ENCODE results near the gene ARL8B. TPM values are rescaled to one million over a fixed set of nuclear protein-coding genes. Genes with fewer than 3 reads are reported as not detected.

ARL8B gene
- total RNA-seq, 2 donors from 2014 or later = 63.0 to 65.9 TPM

DNA sequence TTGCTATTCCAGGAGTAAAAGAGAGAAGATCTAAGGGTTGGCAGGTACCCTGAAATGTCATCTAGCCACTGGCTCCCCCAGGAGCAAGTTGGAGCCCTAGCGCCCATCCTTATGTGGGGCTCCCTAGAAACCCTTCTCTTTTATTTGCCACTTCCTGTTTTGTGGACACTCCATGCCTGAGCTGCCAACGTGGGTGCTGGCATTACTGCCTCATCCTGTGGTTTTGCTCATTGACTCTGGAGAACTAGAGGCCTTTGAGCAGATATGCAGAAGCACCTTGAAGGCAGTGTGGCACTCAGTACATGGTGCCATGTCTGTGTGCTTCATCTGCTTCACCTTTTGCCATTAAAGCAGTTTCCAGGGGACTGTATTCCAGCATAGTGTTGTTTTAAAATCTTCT, 73.5 kb downstream of the ARL8B start:
- DNase-seq (ENCODE audit: low spot score) = no peak
- intact Hi-C loops (cut with DNase I) = no loop called here

DNA sequence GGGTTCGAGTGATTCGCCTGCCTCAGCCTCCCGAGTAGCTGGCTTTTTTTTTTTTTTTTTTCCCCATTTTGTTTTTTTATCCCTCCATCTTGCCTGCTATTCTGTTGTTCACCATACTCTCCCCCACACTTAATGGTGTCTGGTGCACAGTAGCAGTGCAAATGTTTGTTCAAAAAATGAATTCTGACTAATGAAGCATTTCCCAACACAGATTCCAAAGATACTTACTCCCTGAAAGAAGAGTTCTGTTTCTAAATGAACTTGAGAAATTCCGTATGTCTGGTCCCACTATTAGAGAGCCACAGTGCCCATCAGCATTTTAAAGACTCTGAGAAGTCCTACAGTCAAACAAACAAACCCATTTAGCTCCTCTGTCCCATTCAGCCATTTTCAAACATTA, 74.9 kb downstream of the ARL8B start:
- intact Hi-C loops (cut with DNase I) = no loop called here
- DNase-seq (ENCODE audit: low spot score) = no peak

DNA sequence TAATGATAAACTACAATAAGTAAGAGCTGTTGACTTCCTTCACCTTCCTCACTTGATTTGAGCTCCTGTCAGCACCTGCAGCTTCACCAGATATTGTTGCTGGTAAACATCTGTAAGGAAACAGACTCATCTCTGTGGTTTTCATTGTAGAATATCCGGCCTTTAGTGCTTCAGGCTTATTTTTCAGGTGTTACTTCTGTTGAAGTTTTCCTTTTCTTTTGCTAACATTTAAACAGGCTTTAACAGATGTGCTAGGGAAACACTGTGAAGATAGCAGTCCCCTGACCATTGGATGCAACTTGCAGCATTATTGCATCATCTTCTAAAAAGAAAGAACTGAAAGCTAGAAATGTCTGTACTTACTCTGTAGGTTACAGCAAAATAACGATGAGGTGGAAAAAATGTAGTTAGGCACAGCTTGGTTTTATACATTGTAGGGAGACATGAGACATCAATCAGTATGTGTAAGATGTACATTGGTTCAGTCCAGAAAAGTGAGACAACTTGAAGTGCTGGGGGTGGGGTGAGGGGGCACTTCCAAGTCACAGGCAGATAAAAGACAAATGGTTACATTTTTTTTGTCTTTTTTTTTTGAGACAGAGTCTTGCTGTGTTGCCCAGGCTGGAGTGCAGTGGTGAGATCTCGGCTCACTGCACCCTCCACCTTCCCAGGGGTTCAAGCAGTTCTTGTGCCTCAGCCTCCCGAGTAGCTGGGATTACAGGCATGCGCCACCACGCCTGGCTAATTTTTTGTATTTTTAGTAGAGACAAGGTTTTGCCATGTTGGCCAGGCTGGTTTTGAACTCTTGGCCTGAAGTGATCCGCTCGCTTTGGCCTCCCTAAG, 75.6 kb downstream of the ARL8B start:
- intact Hi-C loops (cut with DNase I) = no loop called here
- no peak for DNase-seq (ENCODE audit: low spot score)

DNA sequence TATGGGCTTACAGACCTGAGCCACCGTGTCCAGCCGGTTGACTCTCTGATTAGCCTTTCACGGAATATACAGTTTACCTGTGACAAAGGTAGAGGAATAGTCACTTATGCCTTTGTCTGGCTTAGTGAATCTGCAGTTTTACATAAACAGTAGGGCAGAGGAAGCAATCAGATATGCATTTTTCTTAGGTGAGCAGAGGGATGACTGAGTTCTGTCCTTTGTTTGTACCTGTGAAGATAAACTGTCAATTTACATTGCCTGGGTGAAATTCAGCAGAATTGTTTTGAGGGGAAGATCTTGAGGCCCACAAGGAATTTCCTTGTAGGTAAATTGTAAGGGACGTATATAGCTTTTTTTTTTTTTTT, 76.2 kb downstream of the ARL8B start:
- no peak for DNase-seq (ENCODE audit: low spot score)
- intact Hi-C loops (cut with DNase I) = no loop called here

DNA sequence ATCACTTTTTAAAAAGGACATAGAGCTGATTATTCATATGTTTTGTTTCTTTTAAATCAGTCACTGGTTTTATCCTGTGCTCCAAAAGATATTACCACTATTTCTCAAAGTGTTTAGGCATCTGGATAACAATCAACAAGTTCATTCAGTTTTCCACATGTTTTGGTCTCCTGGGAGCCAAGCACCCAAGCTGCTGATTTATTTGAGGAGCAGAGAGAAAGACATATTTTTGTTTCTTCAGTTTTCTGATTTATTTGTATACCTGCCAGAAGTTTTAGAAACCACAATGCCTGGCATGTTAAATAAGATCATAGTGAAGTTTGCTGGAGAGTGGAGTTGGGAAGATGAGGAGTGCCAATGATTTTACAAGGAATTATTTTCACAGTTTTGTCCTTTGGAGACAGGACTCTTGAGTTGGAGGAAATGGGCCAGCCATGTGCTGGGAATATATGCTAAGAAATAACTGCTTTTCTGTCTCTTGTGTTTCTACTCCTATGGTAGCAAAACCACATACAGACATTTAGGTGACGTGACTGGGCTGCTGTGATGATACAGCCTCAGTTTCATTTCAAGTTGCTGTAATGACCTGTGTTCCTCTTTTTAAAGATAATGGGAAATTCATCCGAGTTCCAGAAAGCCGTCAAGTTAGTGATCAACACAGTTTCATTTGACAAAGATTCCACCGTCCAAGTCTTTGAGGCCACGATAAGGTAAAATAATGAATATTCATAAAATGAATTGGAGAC, 77.1 kb downstream of the ARL8B start:
- DNase-seq (ENCODE audit: low spot score) = no peak
- intact Hi-C loops (cut with DNase I) = no loop called here

DNA sequence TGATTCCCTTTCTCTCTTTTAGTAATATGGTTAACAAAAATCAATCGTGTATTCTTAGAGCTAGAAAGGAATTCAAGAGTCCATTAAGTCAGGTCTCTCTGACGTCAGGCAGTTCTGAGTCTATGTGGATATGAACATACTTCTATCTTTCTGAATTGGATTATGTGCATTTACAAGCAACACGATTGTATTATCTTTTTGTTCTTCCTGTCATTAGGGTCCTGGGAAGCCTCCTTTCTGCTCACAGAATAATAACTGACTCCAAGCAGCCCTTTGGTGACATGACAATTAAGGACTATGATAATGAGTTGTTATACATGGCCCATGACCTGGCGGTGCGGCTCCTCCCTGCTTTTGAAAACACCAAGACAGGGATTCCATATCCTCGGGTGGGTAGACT, 79.4 kb downstream of the ARL8B start:
- no peak for DNase-seq (ENCODE audit: low spot score)
- intact Hi-C loops (cut with DNase I) = no loop called here

DNA sequence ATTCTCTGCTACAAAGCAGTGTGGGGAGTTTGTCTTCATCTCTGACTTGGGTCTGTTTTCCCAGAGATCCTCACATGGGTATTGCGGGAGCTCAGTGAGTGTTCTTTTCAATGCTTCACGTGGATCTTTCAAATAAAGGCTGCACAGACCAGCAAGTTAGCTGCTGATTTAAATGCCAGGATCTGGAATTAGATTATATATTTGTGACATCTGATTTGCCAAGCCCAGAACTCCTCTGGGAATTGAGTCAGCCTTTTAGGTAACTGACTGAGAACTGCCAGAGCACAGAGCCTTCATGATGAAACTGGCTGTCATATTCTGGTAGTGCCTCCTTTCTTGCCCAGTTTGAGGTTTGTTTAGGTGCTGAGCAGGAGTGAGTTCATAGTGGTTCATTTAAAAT, 80.1 kb downstream of the ARL8B start:
- no peak for DNase-seq (ENCODE audit: low spot score)
- intact Hi-C loops (cut with DNase I) = no loop called here

DNA sequence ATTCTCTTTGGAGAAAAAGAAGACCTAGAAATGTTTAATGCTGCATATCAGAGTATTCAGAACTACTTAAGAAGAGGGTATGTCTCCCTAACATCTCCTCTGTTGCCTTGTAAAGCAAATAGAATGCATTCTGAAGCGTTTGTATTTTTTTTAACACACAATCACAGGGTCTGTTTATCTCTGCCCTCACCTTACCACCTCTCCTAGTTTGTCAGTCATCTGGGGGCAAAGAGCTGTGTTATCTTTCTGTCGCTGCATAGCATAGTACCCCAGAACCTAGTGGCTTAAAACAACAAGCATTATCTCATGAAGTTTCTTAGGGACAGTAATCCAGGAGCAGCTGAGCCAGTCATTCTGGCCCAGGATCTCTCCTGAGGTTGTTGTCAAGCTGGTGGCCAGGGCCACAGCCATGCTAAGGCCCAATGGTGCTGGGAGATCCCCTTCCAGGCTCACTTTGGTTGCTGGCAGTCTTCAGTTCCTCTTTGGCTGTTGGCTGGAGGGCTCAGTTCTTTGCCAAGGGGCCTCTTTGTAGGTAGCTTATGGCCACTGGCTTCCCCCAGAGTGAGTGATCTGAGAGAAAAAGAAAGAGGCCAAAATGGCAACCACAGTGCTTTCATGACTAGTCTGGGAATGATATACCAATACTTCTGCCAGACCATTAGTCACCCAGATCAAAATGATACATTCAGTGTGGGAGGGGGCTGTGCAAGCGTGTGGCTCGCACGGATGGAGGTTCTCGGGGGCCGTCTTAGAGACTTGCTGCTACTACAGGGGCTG, 83.3 kb downstream of the ARL8B start:
- intact Hi-C loops (cut with DNase I) = no loop called here
- no peak for DNase-seq (ENCODE audit: low spot score)

DNA sequence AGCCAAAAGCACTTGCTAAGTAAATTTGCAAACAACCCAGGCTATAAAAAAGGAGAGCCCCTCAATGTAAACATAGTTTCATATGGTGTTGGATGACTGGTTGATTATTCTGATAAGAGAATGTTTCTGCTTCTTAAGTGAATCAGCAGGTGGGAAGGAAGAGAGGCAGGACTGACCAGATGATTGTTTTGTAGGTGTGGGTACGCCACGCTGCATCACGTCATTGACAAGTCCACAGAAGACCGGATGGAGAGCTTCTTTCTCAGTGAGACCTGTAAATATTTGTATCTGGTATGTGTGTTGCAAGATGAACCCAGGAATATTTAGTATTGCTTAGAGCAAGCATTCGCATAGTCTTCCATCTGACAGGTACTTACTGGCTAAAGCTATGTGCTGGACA, 88.8 kb downstream of the ARL8B start:
- intact Hi-C loops (cut with DNase I) = no loop called here
- no peak for DNase-seq (ENCODE audit: low spot score)

DNA sequence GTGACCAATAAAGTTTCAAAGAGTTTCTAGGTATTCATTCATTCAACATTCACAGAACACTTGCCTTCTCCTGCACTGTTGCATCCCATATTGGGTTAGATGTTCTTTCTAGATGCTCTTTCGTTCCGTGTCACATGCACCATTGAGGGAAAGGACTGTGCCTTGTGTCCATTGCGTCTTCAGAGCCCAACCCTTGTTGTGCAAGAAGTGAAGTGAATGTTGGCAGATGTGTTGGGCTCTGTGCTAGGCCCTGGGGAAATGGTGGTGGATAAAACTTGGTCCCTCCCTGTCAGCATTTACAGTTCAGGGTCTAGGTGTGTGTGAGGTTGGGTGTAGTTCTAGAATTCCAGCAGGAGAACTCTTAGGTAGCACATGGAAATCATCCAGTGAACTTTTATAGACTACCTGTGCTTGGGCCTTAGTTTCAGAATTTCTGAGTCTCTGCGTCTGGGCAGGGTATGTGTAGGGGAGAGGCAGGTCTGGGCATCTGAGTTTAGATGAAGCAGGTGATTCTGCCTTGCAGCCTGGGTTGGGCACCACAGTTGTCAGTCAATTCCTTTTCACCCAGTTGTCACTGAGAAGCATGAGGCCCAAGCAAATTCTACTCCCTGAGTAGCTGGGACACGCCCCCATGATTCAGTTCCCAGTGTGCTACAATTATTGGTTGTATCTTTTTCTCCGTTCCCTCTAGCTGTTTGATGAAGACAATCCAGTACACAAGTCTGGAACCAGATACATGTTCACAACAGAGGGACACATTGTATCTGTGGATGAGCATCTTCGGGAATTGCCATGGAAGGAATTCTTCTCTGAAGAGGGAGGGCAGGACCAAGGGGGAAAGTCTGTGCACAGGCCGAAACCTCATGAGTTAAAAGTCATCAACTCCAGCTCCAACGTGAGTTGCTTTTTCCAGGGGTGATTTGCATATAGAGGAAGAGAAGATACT, 90.8 kb downstream of the ARL8B start:
- no peak for DNase-seq (ENCODE audit: low spot score)
- intact Hi-C loops (cut with DNase I) = no loop called here

DNA sequence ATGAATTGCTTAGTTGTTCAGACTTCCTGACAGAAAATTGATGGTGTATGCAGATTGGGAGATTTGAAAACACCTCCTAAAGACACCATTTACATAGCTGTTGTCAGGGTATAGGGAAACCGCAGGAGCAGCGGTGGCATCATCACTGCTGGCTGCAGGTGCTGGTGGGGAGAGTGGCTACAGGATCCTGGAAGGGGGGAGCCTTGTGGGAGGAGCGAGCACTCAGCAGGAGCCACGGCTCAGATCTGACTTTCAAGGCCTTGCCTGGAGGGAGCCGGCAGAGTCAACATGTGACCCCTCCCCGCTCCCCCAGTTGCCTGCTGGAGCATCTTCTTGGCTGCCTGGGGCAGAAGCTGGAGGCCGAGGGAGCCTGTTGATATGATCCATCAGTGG, 91.5 kb downstream of the ARL8B start:
- DNase-seq (ENCODE audit: low spot score) = no peak

DNA sequence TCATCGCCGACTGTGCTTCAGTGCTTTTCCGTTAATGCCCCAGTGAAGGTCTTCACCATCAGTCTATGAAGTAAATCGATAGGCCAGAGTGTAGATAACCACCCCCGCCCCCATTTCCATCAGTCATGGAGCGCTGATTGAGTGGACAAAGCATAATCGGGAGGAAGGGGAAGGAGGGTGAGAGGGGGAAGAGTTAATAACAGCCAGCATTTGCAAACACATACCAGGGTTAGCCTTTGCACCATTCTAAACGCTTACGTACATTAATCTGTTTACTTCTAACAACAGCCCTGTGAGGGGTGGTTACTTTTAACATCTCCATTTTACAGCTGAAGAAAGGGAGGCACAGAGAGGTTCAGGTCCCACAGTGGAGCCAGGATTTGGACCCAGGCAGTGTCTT, 92.3 kb downstream of the ARL8B start:
- intact Hi-C loops (cut with DNase I) = no loop called here
- no peak for DNase-seq (ENCODE audit: low spot score)

More for the DNA sequence above, 91.5 kb downstream of the ARL8B start:
- intact Hi-C loops (cut with DNase I) = no loop called here

DNA sequence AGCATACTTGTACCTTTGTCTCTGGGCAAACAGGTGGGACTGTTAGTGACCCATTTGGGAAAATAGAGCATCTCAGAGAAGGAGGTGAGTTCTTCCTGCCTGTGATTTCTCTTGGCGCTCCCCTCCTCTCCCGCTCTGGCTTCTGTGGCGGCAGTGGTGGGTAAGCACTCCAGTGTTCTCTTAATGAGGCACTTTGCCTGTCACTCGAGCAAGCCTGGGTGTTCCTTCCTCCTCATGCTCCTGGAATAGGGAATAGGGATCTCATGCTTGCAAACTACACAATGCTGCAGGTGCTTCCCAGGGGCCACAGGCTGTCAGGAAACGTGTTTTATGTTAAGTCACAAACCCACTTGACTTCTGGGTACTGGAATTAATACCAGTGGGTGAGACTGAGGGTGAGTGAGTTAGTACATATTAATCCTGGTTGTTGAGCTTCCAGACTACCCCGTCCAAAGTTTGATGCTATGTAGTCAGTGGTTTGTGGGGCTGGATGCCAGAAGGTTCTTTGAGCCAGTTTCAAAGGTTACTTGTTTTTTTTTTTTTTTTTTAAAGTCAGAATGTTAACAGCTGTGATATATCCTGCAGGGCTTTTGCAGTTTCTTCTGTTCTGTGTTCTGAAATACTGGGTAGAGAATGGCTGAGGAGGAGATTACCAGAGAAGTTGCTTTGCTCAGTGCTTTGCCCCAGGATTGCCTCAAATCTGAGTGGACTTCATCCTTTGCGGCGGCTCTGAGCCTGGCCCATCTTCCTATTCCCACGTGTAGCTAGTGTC, 95.9 kb downstream of the ARL8B start:
- intact Hi-C loops (cut with DNase I) = no loop called here
- no peak for DNase-seq (ENCODE audit: low spot score)

DNA sequence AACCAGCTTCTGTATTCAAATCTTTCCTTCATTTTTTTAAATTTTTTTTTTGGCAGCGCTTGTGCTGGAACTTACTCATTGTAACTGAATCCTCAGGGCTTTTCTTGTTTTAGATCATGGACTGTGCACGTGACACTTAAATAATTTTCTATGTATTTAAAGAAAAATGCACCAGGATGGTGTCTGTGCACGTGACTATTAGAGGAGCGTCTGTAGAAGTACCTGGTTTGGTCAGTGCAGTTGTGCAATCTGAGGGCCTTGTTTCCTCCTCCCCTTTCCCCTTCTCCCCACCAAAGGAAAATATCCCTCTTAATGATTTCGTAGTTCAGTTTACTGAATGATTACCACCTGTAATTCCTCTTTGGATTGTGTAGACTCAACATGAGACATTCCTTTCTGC, 96.7 kb downstream of the ARL8B start:
- intact Hi-C loops (cut with DNase I) = no loop called here
- no peak for DNase-seq (ENCODE audit: low spot score)

DNA sequence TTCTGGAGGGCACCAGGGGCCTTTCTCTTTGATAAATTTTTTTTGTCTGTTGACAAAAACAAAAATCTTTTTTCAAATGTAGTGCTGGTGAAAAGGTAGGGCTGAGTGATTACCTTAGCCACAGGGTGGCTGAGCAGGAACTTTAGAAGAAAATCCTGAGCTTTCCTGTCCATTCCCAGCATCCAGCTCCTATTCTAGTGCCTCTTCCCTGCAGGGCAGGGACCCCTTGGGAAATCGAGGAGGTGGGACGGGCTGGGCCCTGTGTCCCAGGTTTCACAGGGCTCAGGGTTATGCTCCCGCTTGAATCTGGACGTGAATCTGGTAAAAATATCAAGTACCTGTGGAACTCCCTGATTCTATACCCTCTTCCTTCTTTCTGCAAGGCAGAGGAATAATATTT, 97.1 kb downstream of the ARL8B start:
- no peak for DNase-seq (ENCODE audit: low spot score)
- intact Hi-C loops (cut with DNase I) = no loop called here

DNA sequence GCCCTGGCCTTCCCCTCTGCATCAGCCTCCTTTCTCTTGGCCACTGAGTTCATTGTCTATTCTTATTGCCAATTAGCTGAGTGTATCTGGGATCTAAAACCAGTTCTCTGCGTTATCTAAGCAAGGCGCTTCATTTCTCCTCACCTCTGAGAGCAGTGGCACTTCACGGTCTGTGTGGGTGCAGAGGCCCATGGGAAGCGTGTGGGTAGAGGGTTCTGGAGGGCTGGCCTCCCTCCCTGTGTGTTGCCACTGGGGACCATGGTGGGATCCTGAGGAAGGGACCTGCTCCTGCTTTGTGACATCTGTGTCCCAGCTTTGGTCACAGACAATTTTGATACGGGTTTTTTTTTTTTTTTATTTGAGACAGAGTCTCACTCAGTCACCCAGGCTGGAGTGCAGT, 98.1 kb downstream of the ARL8B start:
- no peak for DNase-seq (ENCODE audit: low spot score)

DNA sequence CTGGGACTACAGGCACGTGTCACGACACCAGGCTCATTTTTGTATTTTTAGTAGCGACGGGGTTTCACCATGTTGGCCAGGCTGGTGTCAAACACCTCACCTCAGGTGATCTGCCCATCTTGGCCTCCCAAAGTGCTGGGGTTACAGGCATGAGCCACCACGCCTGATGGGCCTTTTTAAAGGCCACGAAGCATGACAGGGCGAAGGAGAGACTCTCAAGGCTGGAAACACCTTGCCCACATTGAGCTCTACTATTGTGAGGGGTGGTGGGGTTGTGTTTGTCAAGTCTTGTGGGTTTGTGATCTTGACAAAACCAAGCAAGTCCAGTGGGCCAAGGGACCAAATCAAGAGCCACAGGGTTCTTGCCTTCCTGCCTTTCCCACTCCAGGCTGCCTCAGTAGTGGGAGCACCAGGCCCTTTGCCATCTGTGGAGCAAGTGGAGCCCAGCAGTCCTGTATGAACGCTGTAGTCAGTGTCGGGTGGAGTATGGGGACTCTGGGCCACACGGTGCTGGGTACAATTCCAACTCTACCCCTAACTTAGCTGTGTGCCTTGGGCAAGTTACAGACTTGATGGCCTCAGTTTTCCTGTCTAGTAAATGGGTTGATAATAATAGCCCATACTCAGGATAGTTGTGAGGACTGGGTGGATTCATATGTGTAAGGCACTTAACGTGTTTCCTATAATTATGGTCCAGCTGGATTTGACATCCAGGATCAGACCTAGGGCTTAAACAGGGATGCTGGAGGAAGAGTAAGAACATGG, 98.8 kb downstream of the ARL8B start:
- DNase-seq (ENCODE audit: low spot score) = no peak
- intact Hi-C loops (cut with DNase I) = no loop called here

More for the DNA sequence above, 98.1 kb downstream of the ARL8B start:
- intact Hi-C loops (cut with DNase I) = no loop called here

DNA sequence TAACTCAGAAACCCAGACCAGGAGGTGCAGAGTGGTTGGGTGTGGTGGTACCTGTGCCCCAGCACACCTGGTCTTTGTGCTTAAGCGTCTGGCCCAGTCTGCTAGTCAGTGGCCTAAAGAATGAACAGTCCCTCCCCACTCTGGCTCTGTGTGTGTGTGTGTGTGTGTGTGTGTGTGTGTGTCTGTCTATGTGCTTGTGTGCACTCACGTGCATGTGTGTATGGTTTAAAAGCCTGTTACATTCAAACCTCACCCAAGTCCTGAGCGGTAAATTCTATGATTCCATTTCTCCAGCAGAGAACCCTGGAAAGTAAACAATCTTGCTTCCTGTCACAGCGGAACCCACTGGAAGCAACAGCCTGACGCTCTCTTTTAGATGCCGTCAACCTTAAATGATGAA, 99.6 kb downstream of the ARL8B start:
- intact Hi-C loops (cut with DNase I) = no loop called here
- DNase-seq (ENCODE audit: low spot score) = no peak
